ENCODE results near the gene SRSF5. TPM values are rescaled to one million over a fixed set of nuclear protein-coding genes. Genes with fewer than 3 reads are reported as not detected.

SRSF5 gene
- total and polyA plus RNA-seq, 12 donors: 135 to 310 (median 173) TPM

DNA sequence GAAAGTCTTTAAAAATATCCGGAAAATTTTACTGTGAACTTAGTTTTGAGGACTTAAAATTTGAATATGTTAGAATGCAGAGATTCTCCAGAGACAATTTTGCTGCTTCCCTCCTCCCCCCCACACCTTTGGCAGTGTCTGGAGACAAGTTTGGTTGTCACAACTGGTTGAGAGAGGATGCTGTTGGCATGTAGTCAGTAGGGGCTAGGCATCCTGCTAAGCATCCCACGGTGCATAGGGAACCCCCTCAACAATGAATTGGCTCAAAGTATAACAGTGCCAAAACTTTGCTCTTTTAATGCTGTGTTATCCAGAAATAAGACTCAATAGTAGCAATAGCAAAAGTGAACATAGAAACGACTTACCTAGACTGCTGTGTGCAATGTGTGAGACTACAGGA, 3.6 kb downstream of the SRSF5 start:
- DNase-seq (no peak), ATAC-seq (no peak)
- TF ChIP-seq, protein P1, sequence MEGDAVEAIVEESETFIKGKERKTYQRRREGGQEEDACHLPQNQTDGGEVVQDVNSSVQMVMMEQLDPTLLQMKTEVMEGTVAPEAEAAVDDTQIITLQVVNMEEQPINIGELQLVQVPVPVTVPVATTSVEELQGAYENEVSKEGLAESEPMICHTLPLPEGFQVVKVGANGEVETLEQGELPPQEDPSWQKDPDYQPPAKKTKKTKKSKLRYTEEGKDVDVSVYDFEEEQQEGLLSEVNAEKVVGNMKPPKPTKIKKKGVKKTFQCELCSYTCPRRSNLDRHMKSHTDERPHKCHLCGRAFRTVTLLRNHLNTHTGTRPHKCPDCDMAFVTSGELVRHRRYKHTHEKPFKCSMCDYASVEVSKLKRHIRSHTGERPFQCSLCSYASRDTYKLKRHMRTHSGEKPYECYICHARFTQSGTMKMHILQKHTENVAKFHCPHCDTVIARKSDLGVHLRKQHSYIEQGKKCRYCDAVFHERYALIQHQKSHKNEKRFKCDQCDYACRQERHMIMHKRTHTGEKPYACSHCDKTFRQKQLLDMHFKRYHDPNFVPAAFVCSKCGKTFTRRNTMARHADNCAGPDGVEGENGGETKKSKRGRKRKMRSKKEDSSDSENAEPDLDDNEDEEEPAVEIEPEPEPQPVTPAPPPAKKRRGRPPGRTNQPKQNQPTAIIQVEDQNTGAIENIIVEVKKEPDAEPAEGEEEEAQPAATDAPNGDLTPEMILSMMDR (IDR thresholded peaks at IDR 0.05): no peak
- no peak overlapping the region for H3K4me3 ChIP-seq
- WGBS, 2 donors: 84 to 85% methylated on average over 3 of the region's 3 CpGs
- intact Hi-C loops (cut with DNase I): no loop called here
- H3K36me3 ChIP-seq: peaks cover 0 to 79% (median 75%) of the 10 kb centered on the region in 9 donors
- no peaks in the 10 kb centered on the region for H3K9me3 ChIP-seq
- H3K4me1 ChIP-seq: peaks cover 0 to 66% (median 50%) of the 10 kb centered on the region in 9 donors
- no peaks in the 10 kb centered on the region for H3K27me3 ChIP-seq
- no peak overlapping the region for H3K27ac ChIP-seq

DNA sequence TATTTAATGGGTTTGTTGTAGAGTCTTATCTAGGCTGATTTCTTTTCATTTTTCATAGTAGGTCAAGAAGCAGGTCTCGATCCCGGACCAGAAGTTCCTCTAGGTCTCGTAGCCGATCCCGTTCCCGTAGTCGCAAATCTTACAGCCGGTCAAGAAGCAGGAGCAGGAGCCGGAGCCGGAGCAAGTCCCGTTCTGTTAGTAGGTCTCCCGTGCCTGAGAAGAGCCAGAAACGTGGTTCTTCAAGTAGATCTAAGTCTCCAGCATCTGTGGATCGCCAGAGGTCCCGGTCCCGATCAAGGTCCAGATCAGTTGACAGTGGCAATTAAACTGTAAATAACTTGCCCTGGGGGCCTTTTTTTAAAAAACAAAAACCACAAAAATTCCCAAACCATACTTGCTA, 4.2 kb downstream of the SRSF5 start:
- no peaks in the 10 kb centered on the region for H3K9me3 ChIP-seq
- peaks cover 0 to 67% (median 54%) of the 10 kb centered on the region in 9 donors for H3K4me1 ChIP-seq
- ATAC-seq (no peak), DNase-seq (no peak)
- no peaks in the 10 kb centered on the region for H3K27me3 ChIP-seq
- H3K27ac ChIP-seq: no peak overlapping the region
- intact Hi-C loops (cut with DNase I): no loop called here
- WGBS, 2 donors: 93% methylated on average over 16 of the region's 16 CpGs
- H3K36me3 ChIP-seq: peaks cover 0 to 85% (median 81%) of the 10 kb centered on the region in 9 donors
- H3K4me3 ChIP-seq: no peak overlapping the region
- TF ChIP-seq, protein P1 (IDR thresholded peaks at IDR 0.05): no peak

DNA sequence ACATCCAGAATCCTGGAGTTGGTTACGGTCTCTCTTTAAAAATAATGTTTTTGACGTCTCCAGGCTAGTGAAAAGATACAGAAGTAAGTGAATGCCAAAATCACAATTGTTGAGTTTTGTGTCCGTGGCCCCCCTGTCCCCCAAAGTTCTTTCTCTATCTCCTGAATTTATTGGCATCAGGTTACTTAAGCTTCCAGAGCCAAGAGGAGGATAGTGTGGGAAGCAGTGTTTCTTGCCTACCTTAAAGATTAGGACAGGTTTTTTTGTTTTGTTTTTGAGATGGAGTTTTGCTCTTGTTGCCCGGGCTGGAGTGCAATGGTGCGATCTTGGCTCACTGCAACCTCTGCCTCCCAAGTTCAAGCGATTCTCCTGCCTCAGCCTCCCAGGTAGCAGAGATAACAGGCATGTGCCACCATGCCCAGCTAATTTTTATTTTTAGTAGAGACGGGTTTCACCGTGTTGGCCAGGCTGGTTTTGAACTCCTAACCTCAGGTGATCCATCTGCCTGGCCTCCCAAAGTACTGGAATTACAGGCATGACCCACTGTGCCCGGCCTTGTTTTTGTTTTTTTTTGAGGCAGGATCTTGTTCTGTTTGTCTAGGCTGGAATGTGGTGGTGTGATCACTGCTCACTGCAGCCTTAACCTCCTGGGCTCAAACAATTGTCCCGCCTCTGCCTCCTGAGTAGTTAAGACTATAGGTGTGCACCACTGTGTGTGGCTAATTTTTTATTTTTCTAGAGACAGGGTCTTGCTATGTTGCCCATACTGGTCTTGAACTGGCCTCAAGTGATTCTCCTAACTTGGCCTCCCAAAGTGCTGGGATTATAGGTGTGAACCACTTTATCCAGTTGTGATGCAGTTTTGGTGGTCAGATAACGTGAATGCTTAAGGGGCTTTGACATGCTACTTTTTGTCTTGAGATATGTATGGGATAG, 5.4 kb downstream of the SRSF5 start:
- TF ChIP-seq, protein P1 (IDR thresholded peaks at IDR 0.05): no peak
- no peak overlapping the region for H3K4me3 ChIP-seq
- no peaks in the 10 kb centered on the region for H3K9me3 ChIP-seq
- peaks cover 0 to 97% (median 82%) of the 10 kb centered on the region in 9 donors for H3K36me3 ChIP-seq
- H3K27ac ChIP-seq: no peak overlapping the region
- intact Hi-C loops (cut with DNase I): no loop called here
- H3K27me3 ChIP-seq: no peaks in the 10 kb centered on the region
- ATAC-seq: no peak
- 88 to 89% methylated on average over 11 of the region's 11 CpGs for WGBS, 2 donors
- no peak for DNase-seq
- peaks cover 0 to 74% (median 60%) of the 10 kb centered on the region in 9 donors for H3K4me1 ChIP-seq

DNA sequence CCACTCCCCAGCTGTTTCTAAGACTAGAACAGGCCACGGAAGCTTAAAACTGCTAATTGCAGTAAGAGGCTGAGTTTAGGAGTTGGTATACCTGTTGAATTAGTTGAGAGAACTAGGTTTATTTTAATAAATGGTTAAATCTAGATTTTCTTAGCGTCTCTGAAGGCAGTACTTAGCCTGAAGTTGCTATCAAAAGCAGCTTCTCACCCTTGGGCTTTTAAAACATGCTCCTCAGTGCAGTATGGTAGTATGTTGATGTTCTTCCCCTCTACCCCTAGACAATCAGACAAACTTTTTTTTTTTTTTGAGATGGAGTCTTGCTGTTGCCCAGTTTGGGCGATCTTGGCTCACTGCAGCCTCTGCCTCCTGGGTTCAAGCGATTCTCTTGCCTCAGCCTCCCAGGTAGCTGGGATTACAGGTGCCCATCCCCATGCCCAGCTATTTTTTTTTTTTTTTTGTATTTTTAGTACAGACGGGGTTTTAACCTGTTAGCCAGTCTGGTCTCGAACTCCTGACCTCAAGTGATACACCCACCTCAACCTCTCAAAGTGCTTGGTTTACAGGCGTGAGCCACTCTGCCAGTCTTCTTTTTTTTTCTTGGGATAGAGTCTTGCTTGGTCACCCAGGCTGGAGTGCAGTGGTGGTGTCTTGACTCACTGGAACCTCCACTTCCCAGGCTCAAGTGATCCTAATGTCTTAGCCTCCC, 6.8 kb downstream of the SRSF5 start:
- Histone ChIP-seq H3K4me1 (peaks cover 0 to 76% (median 60%) of the 10 kb centered on the region in 9 donors), H3K27ac (no peak overlapping the region), H3K4me3 (no peak overlapping the region), H3K9me3 (no peaks in the 10 kb centered on the region), H3K36me3 (peaks cover 0 to 100% (median 74%) of the 10 kb centered on the region in 9 donors), H3K27me3 (no peaks in the 10 kb centered on the region)
- intact Hi-C loops (cut with DNase I): no loop called here
- no peak for DNase-seq
- 91 to 94% methylated on average over 7 of the region's 7 CpGs for WGBS, 2 donors
- peak in 1 of 8 donors; percentile 9 for ATAC-seq
- TF ChIP-seq, protein P1 (IDR thresholded peaks at IDR 0.05): no peak
